Naive thymus-derived CD4-positive, alpha-beta T cell (primary cell): ENCODE measurements around the gene TNS3. TPM values are rescaled to one million over a fixed set of nuclear protein-coding genes. Genes with fewer than 3 reads are reported as not detected.
"Not testable (repeated sequence)": the region's sequence is repeated elsewhere in the genome, so short reads cannot be mapped to it uniquely, and the experiment has no call there.

Experiments
- ATAC-seq: fragments of 150-1000 bp; cut with Tn5 transposase; 2 replicates; pipeline ENCODE4 v1.10.0; 2021; ENCODE audit warnings: mild to moderate bottlenecking, moderate library complexity
- CTCF ChIA-PET: fragments of 350-600 bp; sonication (Branson Sonifier 250); formaldehyde crosslinking; loops from one replicate; lab custom pipeline; 2021; ENCODE audit warnings: antibody characterized with exemption; lab: Charles Lee
- POLR2A ChIA-PET: fragments of 350-600 bp; sonication (Branson Sonifier 250); formaldehyde crosslinking; loops from one replicate; lab custom pipeline; 2021; ENCODE audit warnings: antibody characterized with exemption, inconsistent platforms; lab: Charles Lee
- DNase-seq, 9 donors: peaks; one replicate each; pipeline versions ENCODE4 v3.0.0 to v3.0.0-alpha.2; 2020 to 2022; ENCODE audit warnings: mixed read lengths in 1 of 9
- H3K27ac ChIP-seq: one replicate; pipeline ENCODE4 v1.7.0; 2013; ENCODE audit warnings: mild to moderate bottlenecking, low read depth, low read length, moderate library complexity
- H3K27me3 ChIP-seq, 2 donors: one replicate each; pipeline ENCODE4 v1.7.0; 2013; ENCODE audit warnings: low read length in 2 of 2, mild to moderate bottlenecking in 2 of 2, moderate library complexity in 2 of 2; ENCODE audit not compliant: control insufficient read depth in 2 of 2, insufficient read depth in 2 of 2
- H3K36me3 ChIP-seq, 3 experiments: 1 replicate in 2 of 3; 2 replicates in 1 of 3; pipeline ENCODE4 v1.7.0; 2013; ENCODE audit warnings: low read length in 3 of 3, mild to moderate bottlenecking in 3 of 3, moderate library complexity in 1 of 3; ENCODE audit not compliant: insufficient read depth in 3 of 3, control insufficient read depth in 2 of 3
- H3K4me1 ChIP-seq, 2 donors: one replicate each; pipeline ENCODE4 v1.7.0; 2013; ENCODE audit warnings: low read length in 2 of 2, mild to moderate bottlenecking in 2 of 2, moderate library complexity in 1 of 2; ENCODE audit not compliant: control insufficient read depth in 2 of 2, insufficient read depth in 2 of 2
- H3K4me3 ChIP-seq: 2 replicates; pipeline ENCODE4 v1.7.0; 2013; ENCODE audit warnings: mild to moderate bottlenecking, low read length
- H3K9me3 ChIP-seq, 3 experiments: 1 replicate in 2 of 3; 2 replicates in 1 of 3; pipeline ENCODE4 v1.7.0; 2013; ENCODE audit warnings: low read length in 3 of 3; ENCODE audit not compliant: control insufficient read depth in 2 of 3
- H3K27ac Mint-ChIP-seq, 9 donors: one replicate each; pipeline ENCODE4 v1.8.0; 2020 to 2022; ENCODE audit warnings: mixed read lengths in 9 of 9, mild to moderate bottlenecking in 8 of 9, moderate library complexity in 5 of 9, inconsistent platforms in 2 of 9
- H3K27me3 Mint-ChIP-seq, 5 donors: one replicate each; pipeline ENCODE4 v1.8.0; 2021 to 2022; ENCODE audit warnings: mixed read lengths in 5 of 5, mild to moderate bottlenecking in 1 of 5
- H3K36me3 Mint-ChIP-seq, 5 donors: one replicate each; pipeline ENCODE4 v1.8.0; 2020 to 2022; ENCODE audit warnings: mixed read lengths in 5 of 5, mild to moderate bottlenecking in 3 of 5, inconsistent platforms in 1 of 5
- H3K4me1 Mint-ChIP-seq, 7 donors: one replicate each; pipeline ENCODE4 v1.8.0; 2020 to 2022; ENCODE audit warnings: mixed read lengths in 7 of 7, mild to moderate bottlenecking in 3 of 7, inconsistent platforms in 1 of 7
- H3K4me3 Mint-ChIP-seq, 10 donors: one replicate each; pipeline ENCODE4 v1.8.0; 2020 to 2022; ENCODE audit warnings: mild to moderate bottlenecking in 10 of 10, mixed read lengths in 10 of 10, moderate library complexity in 6 of 10, inconsistent platforms in 2 of 10
- H3K9me3 Mint-ChIP-seq, 11 donors: one replicate each; pipeline ENCODE4 v1.8.0; 2020 to 2022; ENCODE audit warnings: mixed read lengths in 11 of 11, mild to moderate bottlenecking in 4 of 11, inconsistent platforms in 1 of 11, moderate library complexity in 1 of 11
- intact Hi-C, 2 donors: fragments of 100-400 bp; cut with micrococcal nuclease; formaldehyde crosslinking; loops; one replicate each; pipeline ENCODE4 v1.15.1; 2023
- polyA plus RNA-seq, 2 donors: library from polyadenylated mRNA; unstranded; fragments of 300-500 nt; fragmentation: Illumina TruSeq; gene quantifications; one replicate each; pipeline ENCODE4 v1.2.3, GENCODE V29; 2021
- total RNA-seq, 6 experiments: library from RNA in 5 of 6; stranded (reverse) in 5 of 6; gene quantifications; 1 replicate in 5 of 6; 2 replicates in 1 of 6; pipeline ENCODE4 v1.2.3 and lab custom pipeline; 2021 to 2026

TNS3 gene
- total and polyA plus RNA-seq, 7 experiments from 2014 or later = 0.85 to 38.3 (median 2.6) TPM; not detected in 2

DNA sequence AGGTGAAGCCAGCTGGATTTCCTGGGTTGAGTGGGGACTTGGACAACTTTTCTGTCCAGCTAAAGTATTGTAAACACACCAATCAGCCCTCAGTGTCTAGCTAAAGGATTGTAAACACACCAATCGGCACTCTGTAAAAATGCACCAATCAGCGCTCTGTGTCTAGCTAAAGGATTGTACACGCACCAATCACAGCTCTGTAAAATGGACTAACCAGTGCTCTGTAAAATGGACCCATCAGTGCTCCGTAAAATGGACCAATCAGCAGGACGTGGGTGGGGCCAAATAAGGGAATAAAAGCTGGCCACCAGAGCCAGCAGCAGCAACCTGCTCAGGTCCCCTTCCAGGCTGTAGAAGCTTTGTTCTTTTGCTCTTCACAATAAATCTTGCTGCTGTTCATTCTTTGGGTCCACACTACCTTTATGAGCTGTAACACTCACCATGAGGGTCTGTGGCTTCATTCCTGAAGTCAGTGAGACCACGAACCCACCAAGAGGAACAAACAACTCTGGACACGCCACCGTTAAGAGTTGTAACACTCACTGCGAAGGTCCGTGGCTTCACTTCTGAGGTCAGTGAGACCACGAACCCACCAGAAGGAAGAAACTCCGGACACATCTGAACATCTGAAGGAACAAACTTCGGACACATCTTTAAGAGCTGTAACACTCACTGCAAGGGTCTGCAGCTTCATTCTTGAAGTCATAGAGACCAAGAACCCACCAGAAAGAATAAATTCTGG lies 21.8 kb upstream of the TNS3 start:
- Mint-ChIP-seq H3K9me3 (peaks cover 0 to 12% (median 4%) of the 10 kb centered on the region in 11 donors), H3K27me3 (peaks cover 0 to 15% (median 7%) of the 10 kb centered on the region in 5 donors)
- H3K36me3 Mint-ChIP-seq, H3K27ac Mint-ChIP-seq, H3K4me1 ChIP-seq, H3K27me3 ChIP-seq, POLR2A ChIA-PET, ATAC-seq, H3K4me3 ChIP-seq, CTCF ChIA-PET, H3K9me3 ChIP-seq, H3K4me3 Mint-ChIP-seq, intact Hi-C loops, H3K4me1 Mint-ChIP-seq, H3K27ac ChIP-seq, DNase-seq, H3K36me3 ChIP-seq: not testable (repeated sequence)

DNA sequence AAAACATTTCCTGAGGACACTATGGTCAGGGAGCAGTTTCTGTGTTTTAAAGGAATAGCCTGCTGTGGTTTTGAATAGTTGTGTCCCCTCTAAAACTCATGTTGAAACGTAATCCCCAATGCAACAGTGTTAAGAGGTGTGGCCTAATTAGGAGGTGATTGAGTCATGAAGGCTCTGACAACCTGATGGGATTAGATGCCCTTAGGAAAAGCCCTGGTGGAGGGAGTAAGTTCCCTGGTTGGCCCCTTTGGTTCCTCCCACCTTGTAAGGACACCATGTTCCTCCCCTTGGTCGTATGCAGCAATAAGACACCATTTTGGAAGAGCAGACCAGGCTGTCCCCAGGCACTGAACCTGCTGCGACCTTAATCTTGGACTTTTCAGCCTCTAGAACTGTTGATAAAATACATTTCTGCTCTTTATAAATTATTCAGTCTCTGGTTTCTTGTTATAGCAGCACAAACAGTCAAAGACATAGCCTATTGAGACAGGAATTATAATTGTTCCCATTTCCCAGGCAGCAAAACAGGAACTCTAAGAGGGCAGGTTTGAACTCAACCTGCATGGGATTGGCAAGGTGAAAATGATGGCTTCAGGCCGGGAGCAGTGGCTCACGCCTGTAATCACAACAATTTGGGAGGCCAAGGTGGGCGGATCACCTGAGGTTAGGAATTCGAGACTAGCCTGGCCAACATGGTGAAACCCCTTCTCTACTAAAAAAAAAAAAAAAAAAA lies 20.5 kb upstream of the TNS3 start:
- Mint-ChIP-seq H3K27ac (no peak overlapping the region), H3K36me3 (peaks cover 0 to 10% (median 0%) of the 10 kb centered on the region in 5 donors), H3K4me1 (peaks cover 0 to 6% (median 0%) of the 10 kb centered on the region in 7 donors), H3K27me3 (peaks cover 0 to 15% (median 7%) of the 10 kb centered on the region in 5 donors), H3K4me3 (no peak overlapping the region), H3K9me3 (peaks cover 0 to 19% (median 12%) of the 10 kb centered on the region in 11 donors)
- Histone ChIP-seq H3K9me3 (peaks cover 0 to 12% (median 0%) of the 10 kb centered on the region in 3 experiments), H3K4me1 (no peaks in the 10 kb centered on the region), H3K27ac (no peak overlapping the region), H3K27me3 (no peaks in the 10 kb centered on the region), H3K4me3 (no peak overlapping the region), H3K36me3 (no peaks in the 10 kb centered on the region)
- no peak for ATAC-seq
- CTCF ChIA-PET = no interaction called here
- POLR2A ChIA-PET = no interaction called here
- no peak for DNase-seq
- intact Hi-C loops = no loop called here

DNA sequence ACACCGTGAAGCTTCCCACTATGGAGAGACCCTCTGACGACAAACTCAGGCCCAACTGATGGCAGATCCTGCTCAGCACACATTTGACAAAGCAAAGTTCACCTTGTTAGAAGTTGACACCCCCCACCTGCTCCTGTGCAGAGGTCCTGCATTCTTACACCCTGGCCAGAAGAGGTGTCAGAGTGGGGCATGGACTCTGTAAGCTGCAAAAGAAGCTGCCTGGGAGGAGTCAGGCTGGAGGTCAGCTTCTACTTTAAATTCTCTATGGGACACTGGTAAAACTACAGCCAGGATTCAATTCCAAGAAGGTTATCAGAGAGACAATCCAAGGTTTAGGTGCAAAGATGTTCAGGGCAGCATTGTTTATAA lies 20.0 kb upstream of the TNS3 start:
- POLR2A ChIA-PET = no interaction called here

DNA sequence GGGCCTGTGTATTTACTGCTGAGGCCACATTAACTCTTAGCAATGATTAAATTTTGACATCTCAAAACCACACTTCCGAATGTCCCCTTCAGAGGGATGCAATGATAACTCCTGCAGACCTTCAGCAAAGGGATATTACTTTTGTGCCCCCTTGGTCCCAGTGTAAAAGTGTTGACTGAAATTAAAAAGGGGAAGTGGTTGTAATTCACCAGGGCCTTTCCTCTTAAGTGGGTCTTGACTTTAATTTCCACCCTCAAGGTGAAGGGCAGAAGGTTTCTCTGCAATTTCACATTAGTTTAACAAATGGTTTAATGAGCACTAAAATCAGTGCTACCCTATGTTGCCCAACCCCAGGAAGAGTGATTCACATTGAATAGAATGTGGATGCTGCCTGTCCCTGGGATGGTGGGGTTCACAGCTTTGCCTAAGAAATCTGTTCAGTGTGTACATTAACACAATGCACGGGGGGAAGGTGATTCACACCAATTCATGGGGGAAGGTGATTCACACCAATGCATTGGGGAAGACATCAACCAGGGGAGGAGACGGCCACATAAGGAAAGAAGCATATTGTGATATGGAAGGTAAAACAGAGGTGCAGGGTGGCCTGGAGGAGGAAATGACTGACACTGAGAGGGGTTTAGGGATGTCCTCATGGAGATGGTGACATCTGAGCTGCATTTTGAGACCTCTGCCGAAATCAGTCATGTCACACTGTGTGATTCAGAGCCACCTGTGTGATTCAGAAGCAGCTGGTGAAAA lies 19.4 kb upstream of the TNS3 start:
- Mint-ChIP-seq H3K4me1 (peaks cover 0 to 6% (median 0%) of the 10 kb centered on the region in 7 donors), H3K9me3 (peaks cover 0 to 30% (median 17%) of the 10 kb centered on the region in 11 donors), H3K27ac (no peak overlapping the region), H3K27me3 (peaks cover 0 to 15% (median 7%) of the 10 kb centered on the region in 5 donors), H3K4me3 (no peak overlapping the region), H3K36me3 (peaks cover 0 to 10% (median 5%) of the 10 kb centered on the region in 5 donors)
- no peaks in the 10 kb centered on the region for H3K4me1 ChIP-seq
- no peak for DNase-seq
- intact Hi-C loops = no loop called here
- ATAC-seq = peak; percentile 60
- no peaks in the 10 kb centered on the region for H3K27me3 ChIP-seq
- ChIA-PET CTCF (no interaction called here), POLR2A (no interaction called here)
- no peaks in the 10 kb centered on the region for H3K36me3 ChIP-seq
- H3K27ac ChIP-seq = no peak overlapping the region
- H3K9me3 ChIP-seq = peaks cover 0 to 23% (median 0%) of the 10 kb centered on the region in 3 experiments
- no peak overlapping the region for H3K4me3 ChIP-seq

More for the DNA sequence above, 20.0 kb upstream of the TNS3 start:
- intact Hi-C loops = no loop called here
- CTCF ChIA-PET = no interaction called here
- Mint-ChIP-seq H3K27ac (no peak overlapping the region), H3K9me3 (peaks cover 0 to 24% (median 17%) of the 10 kb centered on the region in 11 donors), H3K36me3 (peaks cover 0 to 10% (median 5%) of the 10 kb centered on the region in 5 donors), H3K4me3 (no peak overlapping the region), H3K4me1 (peaks cover 0 to 6% (median 0%) of the 10 kb centered on the region in 7 donors), H3K27me3 (peaks cover 0 to 15% (median 7%) of the 10 kb centered on the region in 5 donors)
- H3K4me1 ChIP-seq = no peaks in the 10 kb centered on the region
- H3K27ac ChIP-seq = no peak overlapping the region
- H3K27me3 ChIP-seq = no peaks in the 10 kb centered on the region
- peaks cover 0 to 18% (median 0%) of the 10 kb centered on the region in 3 experiments for H3K9me3 ChIP-seq
- no peaks in the 10 kb centered on the region for H3K36me3 ChIP-seq
- ATAC-seq (no peak), DNase-seq (no peak)
- H3K4me3 ChIP-seq = no peak overlapping the region

DNA sequence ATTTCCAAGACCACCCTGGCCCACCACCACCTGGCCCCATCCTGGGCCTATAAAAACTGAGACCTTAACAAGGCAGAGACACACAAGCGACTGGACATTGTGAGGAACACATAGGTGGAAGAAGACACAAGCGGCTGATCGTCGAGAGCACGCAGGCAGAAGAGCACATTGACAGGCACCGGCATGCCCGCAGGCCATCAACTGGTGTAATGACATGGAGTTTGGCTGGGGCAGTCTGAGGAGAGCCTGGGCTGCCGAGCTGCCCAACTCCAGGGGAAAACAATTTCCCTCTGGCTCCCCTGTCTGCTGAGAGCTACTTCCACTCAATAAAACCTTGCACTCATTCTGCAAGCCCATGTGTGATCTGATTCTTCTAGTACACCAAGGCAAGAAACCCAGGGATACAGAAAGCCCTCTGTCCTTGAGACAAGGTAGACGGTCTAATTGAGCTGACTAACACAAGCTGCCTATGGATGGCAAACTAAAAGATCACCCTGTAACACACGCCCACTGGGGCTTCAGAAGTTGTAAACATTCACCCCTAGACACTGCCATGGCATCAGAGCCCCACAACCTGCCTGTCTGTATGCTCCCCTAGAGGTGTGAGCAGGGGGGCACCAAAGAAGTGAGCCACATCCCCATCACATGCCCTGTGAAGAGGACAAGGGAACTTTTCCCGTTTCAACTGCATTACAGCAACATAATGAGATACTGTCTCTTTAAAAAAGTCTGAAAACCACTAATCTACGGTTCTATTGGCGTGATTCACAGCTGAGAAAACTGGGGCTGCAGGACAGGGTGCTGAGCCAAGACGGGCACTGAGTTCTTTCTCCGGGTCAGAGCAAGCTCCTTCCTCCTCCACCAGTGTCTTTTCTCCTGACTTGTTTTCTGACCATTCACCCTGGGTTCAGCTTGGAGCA lies 18.5 kb upstream of the TNS3 start:
- Mint-ChIP-seq H3K27ac (no peak overlapping the region), H3K27me3 (peaks cover 0 to 15% (median 7%) of the 10 kb centered on the region in 5 donors), H3K36me3 (peaks cover 0 to 10% (median 5%) of the 10 kb centered on the region in 5 donors), H3K4me3 (no peak overlapping the region), H3K9me3 (peaks cover 0 to 32% (median 17%) of the 10 kb centered on the region in 11 donors), H3K4me1 (peaks cover 0 to 6% (median 0%) of the 10 kb centered on the region in 7 donors)
- H3K27me3 ChIP-seq = no peaks in the 10 kb centered on the region
- no peaks in the 10 kb centered on the region for H3K4me1 ChIP-seq
- no peak overlapping the region for H3K27ac ChIP-seq
- peaks cover 0 to 24% (median 0%) of the 10 kb centered on the region in 3 experiments for H3K9me3 ChIP-seq
- no peaks in the 10 kb centered on the region for H3K36me3 ChIP-seq
- no peak overlapping the region for H3K4me3 ChIP-seq
- ChIA-PET POLR2A (no interaction called here), CTCF (no interaction called here)
- DNase-seq (no peak), ATAC-seq (peak; percentile 59)
- intact Hi-C loops = no loop called here

DNA sequence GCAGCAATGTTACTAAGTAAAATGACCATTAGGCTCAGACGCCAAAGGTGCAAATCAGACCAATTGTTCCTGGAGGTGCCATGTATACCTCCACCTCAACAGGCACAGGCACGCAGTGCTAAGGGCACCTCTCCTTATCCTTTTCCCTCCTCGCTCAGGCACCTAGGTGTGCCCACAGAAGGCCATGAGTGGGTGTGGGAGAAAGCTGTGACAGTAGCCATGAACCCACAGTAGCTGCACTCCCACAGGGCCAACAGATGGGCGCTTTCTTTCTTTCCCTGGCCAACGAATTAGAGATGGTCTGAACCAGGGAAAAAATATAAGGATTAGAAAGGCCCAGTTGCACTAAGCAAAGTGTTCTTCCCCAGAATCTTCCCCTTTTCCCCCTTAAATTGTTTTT lies 15.5 kb upstream of the TNS3 start:
- peaks cover 0 to 15% (median 7%) of the 10 kb centered on the region in 5 donors for H3K27me3 Mint-ChIP-seq
- H3K9me3 Mint-ChIP-seq = peaks cover 0 to 34% (median 17%) of the 10 kb centered on the region in 11 donors
- no peaks in the 10 kb centered on the region for H3K27me3 ChIP-seq
- no peak for DNase-seq
- ATAC-seq = no peak
- H3K4me1 ChIP-seq = no peaks in the 10 kb centered on the region
- H3K4me1 Mint-ChIP-seq = peaks cover 0 to 6% (median 0%) of the 10 kb centered on the region in 7 donors
- H3K4me3 ChIP-seq = no peak overlapping the region
- H3K9me3 ChIP-seq = peaks cover 0 to 24% (median 0%) of the 10 kb centered on the region in 3 experiments
- H3K27ac ChIP-seq = no peak overlapping the region
- ChIA-PET POLR2A (no interaction called here), CTCF (no interaction called here)
- no peaks in the 10 kb centered on the region for H3K36me3 ChIP-seq
- H3K27ac Mint-ChIP-seq = no peak overlapping the region
- intact Hi-C loops = no loop called here
- no peak overlapping the region for H3K4me3 Mint-ChIP-seq
- peaks cover 0 to 10% (median 5%) of the 10 kb centered on the region in 5 donors for H3K36me3 Mint-ChIP-seq
